Measurements from ENCODE around the gene PSTPIP2.
A peak's percentile ranks its signal among the peaks of the same experiment; 100 is the strongest.
"Not testable (repeated sequence)": the region's sequence is repeated elsewhere in the genome, so short reads cannot be mapped to it uniquely, and the experiment has no call there.

PSTPIP2 gene, protein sequence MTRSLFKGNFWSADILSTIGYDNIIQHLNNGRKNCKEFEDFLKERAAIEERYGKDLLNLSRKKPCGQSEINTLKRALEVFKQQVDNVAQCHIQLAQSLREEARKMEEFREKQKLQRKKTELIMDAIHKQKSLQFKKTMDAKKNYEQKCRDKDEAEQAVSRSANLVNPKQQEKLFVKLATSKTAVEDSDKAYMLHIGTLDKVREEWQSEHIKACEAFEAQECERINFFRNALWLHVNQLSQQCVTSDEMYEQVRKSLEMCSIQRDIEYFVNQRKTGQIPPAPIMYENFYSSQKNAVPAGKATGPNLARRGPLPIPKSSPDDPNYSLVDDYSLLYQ

DNA sequence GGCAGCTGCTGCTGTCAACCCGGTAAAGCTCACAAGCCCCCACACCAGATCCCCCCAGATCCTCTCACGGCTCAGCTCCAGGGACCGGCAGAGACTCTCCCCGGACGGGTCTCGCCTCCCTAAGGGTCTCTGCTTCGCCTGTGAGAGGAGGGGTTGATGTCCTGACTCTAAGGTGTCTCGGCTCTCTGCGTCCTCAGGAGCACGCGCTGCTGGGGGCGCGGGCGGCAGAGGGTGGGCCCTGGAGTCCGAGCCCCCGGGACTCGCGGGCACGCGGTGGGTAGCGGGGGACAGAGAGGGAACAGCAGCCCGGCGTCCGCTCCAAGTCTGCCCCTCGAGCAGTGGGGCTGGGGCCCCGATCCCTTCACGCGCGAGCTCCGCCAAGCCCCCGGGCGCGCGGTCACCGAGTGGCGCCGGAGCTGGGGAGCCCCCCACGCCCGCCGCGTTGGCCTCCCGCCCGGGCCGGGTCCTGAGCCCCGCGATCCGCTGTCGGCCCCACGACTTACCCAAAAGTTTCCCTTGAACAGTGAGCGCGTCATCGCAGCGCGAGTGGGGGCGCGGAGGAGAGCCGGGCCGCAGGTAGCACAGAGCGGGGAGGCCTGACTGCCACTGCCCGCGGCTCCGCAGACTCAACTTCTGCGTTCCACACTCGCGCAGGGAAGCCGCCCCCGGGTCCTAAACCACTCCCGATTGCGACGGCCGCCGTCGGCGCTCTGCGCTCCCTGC is at the start of gene PSTPIP2:
Gene PSTPIP2 (minus strand): TSS at position 608 of the 723 bp plus-strand sequence. CDS start 72 bp downstream, at position 536.
- no peak for FAIRE-seq

GRCh38 chr18:46113751-46114150 is 41.7 kb upstream of the PSTPIP2 start:
- no peak for FAIRE-seq

GRCh38 chr18:46110406-46110805 is 38.3 kb upstream of the PSTPIP2 start:
- no peak for FAIRE-seq

- no peak for FAIRE-seq
These were observed 37.3 kb upstream of the PSTPIP2 start for GRCh38 chr18:46109386-46109785.

- no peak for FAIRE-seq
These were observed 32.3 kb upstream of the PSTPIP2 start, which contains the start of gene HAUS1 for GRCh38 chr18:46104128-46104911. HAUS1 (plus strand) TSS chr18:46104385; CDS start chr18:46104412, 27 bp downstream.

- FAIRE-seq = no peak
These were observed 27.4 kb upstream of the PSTPIP2 start for GRCh38 chr18:46099463-46099862.

DNA sequence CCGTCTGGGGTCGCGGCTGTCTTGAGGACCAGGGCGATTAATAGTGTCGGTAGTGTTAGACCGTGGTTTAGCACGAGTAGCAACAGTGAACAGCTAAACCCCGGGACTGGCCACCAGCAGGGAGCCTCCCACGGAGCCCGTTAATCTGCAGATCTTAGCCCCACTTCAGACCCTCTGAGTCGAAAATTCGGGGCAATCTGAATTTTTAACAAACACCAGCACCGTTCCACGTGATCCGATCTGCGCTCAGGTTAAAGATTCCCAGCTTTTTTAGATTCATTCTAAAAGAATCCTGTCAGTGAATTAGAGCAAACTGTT is 26.5 kb upstream of the PSTPIP2 start:
- FAIRE-seq = no peak

DNA sequence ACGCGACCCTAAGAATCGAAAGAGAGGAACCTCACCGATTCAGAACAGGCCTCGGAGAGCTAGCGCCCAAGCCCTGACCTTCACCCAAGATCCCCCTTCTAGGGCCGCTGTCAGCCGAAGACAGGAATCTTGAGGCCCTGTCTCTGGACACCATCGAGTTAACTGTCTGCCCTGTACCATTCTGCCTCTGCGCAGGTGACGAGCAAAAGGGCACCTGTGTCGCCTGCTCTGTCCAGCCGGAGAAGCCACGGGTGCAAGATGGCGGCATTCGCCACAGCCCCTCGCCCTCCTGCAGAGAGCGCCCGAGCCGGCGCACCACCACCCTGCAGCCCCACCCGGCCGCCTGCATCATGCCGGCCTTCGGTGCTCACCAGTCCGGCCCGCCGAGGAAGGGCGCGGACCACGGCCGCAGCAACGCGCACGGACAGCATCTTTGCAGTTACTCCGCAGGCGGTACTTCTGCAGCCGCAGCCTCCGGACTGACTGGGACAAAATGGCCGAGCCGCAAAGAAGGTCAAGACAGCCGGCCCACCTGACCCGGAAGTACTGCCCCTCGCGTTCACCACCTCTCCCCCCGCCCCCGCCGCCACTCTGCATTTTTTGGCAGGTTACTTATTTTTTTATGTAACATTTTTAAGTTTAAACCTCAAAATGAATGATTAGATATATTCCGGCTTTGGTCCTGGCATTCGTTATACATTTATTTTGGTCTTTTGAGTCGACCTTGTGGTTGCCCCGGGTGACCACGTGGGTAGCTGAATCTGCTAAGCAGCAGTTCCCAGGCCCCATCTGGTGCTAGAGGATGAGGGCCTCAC is 25.9 kb upstream of the PSTPIP2 start, which contains the start of gene ATP5F1A:
Gene ATP5F1A (minus strand): TSS at position 496 of the 815 bp plus-strand sequence. CDS start 65 bp downstream, at position 431.
- FAIRE-seq = no peak

- FAIRE-seq = no peak
These were observed 25.4 kb upstream of the PSTPIP2 start for GRCh38 chr18:46097431-46097800.

- FAIRE-seq = no peak
These were observed 24.7 kb upstream of the PSTPIP2 start for GRCh38 chr18:46096651-46097300.

- FAIRE-seq = no peak
These were observed 23.5 kb upstream of the PSTPIP2 start for GRCh38 chr18:46095532-46095931.

- not testable (repeated sequence) for FAIRE-seq
These were observed 16.4 kb upstream of the PSTPIP2 start for GRCh38 chr18:46088501-46088900.

- FAIRE-seq = no peak
These were observed 12.4 kb upstream of the PSTPIP2 start for GRCh38 chr18:46084431-46084830.

DNA sequence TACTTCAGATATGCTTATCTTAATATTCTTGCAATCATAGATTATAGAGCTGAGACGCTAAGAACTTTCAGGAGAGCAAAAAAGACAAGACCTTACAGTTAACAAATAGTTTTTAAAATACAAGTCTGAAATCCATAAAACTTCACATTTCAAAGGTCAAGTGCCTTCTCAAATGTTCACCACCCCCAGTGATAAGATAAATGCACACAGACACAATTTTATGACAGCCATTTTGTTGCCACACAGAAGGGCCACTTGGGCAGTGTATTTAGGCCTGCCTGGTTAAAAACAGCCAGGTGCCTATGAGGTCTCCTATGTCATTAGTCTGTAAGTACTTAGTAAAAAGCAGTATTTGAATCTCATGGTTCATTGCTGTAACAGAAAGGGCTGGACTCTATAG is 8.1 kb upstream of the PSTPIP2 start:
- no peak for FAIRE-seq

DNA sequence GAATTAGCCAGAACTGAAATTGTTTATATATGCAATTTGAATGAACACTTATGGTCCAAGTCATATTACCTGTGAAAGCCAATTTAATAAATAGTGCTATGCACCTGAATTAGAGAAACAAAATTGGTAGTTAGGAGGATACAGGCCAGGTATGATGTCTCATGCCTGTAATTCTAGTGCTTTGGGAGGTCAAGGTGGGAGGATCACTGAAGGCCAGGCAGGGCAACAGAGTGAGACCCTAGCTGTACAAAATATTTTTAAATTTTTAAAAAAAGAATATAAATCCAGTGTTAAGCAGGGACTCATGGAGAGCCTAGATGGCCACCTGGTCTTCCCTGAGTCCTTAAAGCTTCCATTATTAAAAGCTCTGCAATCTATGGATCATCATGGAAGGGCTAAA is 7.3 kb upstream of the PSTPIP2 start:
- FAIRE-seq = no peak

GRCh38 chr18:46073474-46074331 is 1.6 kb upstream of the PSTPIP2 start:
- peak; percentile 97 for FAIRE-seq

GRCh38 chr18:46072959-46073358 is 899 bp upstream of the PSTPIP2 start:
- FAIRE-seq = no peak

GRCh38 chr18:46072376-46072867 is 362 bp upstream of the PSTPIP2 start:
- FAIRE-seq = no peak

DNA sequence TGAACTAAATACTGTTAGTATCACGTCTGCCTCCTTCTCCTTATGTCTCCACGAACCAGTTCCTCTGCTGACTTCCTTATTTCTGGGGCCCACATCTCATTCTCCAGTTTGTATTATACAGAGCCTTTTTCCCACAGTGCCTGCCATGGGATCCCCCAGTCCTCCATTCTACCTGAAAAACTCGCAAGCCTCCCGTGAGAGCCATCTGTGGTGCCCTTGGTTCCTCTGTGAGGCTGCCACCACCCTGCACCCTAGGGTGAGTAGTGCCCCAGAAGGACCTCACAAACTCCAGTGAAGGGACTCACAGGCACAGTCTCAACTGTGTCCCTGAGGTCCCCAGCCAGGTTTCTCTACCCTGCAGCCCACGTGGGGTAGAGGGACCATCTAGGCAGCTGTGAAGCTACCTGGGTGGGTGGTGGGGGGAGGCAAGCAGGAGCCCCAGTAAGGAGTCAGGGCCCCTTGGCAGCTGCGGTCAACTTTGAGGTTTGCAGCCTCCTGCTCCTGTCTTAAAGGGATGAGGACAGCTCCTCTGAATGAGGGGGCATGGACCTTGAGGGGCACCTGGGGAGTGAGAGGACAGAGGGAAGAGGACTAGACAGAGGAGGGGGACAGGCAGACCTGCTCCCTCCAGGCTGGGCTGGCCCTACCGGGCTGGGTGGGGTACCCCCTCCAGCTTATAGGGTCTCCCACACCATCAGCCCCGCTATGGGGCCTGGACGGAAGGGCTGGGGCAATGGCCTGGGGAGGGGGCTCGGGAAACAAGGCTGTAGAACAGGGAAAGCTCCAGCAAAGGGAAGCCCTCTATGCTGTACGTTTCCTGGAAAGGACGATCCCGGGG is 1.0 kb downstream of the PSTPIP2 start:
- FAIRE-seq = no peak

GRCh38 chr18:46070232-46070631 is 1.8 kb downstream of the PSTPIP2 start:
- FAIRE-seq = no peak
